Transverse colon (tissue), 4 donors: ENCODE measurements around the gene CWF19L1. TPM values are rescaled to one million over a fixed set of nuclear protein-coding genes. Genes with fewer than 3 reads are reported as not detected.

Source experiments
- DNase-seq: peaks from one replicate; pipeline ENCODE4 v3.0.0-alpha.2; 2019
- H3K27ac ChIP-seq, 4 donors: fragments of 200-600 bp; sonication (generic); 2 replicates each; pipeline ENCODE4 v1.5.1; 2016 to 2018; ENCODE audit warnings: inconsistent platforms in 4 of 4
- H3K27me3 ChIP-seq: fragments of 200-600 bp; sonication (generic); 2 replicates; pipeline ENCODE4 v1.5.1; 2017; ENCODE audit warnings: inconsistent platforms
- H3K36me3 ChIP-seq, 4 donors: fragments of 200-600 bp; sonication (generic); 2 replicates each; pipeline ENCODE4 v1.5.1; 2017 to 2019; ENCODE audit warnings: inconsistent platforms in 4 of 4
- H3K4me1 ChIP-seq, 4 donors: fragments of 200-600 bp; sonication (generic); 2 replicates each; pipeline ENCODE4 v1.5.1; 2017 to 2020; ENCODE audit warnings: inconsistent platforms in 4 of 4
- H3K4me3 ChIP-seq, 4 donors: fragments of 200-600 bp; sonication (generic); 1 replicate in 1 of 4; 2 replicates in 3 of 4; pipeline versions ENCODE4 v1.5.1 to v1.6.1; 2017 to 2019; ENCODE audit warnings: inconsistent platforms in 4 of 4
- H3K9me3 ChIP-seq, 2 donors: fragments of 200-600 bp; sonication (generic); 2 replicates each; pipeline ENCODE4 v1.5.1; 2017 to 2019; ENCODE audit warnings: inconsistent platforms in 2 of 2
- CTCF ChIP-seq, 5 experiments: fragments of 200-600 bp in 3 of 5; fragments of 450-650 bp in 2 of 5; sonication (generic) in 3 of 5; IDR thresholded peaks; 1 replicate in 2 of 5; 2 replicates in 3 of 5; pipeline ENCODE4 v1.5.1; 2016 to 2017; ENCODE audit warnings: antibody characterized with exemption in 5 of 5, inconsistent platforms in 3 of 5, mild to moderate bottlenecking in 2 of 5, moderate library complexity in 1 of 5
- EP300 ChIP-seq: sonication (generic); formaldehyde crosslinking; IDR thresholded peaks from one replicate; pipeline ENCODE4 v1.6.1; 2017; ENCODE audit warnings: antibody characterized with exemption, low read depth
- POLR2A ChIP-seq: fragments of 450-650 bp; IDR thresholded peaks from one replicate; pipeline ENCODE4 v1.6.1; 2016; ENCODE audit warnings: antibody characterized with exemption, mild to moderate bottlenecking, moderate library complexity
- POLR2AphosphoS5 ChIP-seq, 3 donors: sonication (generic); formaldehyde crosslinking; IDR thresholded peaks; one replicate each; pipeline ENCODE4 v1.6.1; 2016; ENCODE audit warnings: antibody characterized with exemption in 3 of 3
- WGBS, 2 donors: methylation state at CpG; one replicate each; pipeline ENCODE4 v1.1.5; 2018; ENCODE audit warnings: low coverage in 1 of 2; 5-methylcytosine and 5-hydroxymethylcytosine counted together
- in situ Hi-C, 4 donors: fragments of 200-750 bp; cut with MboI; loops; one replicate each; pipeline versions ENCODE4 v1.15.0 to v1.15.1; 2017; ENCODE audit warnings: low sequenced_read_pairs in 3 of 4, low pct_ligation_motif_present in 1 of 4, low pct_unique_long_range_greater_than_20kb in 1 of 4
- intact Hi-C: fragments of 100-400 bp; cut with DNase I; formaldehyde crosslinking; loops from one replicate; pipeline ENCODE4 v1.15.1; 2023; ENCODE audit warnings: low total_unique reads
- total RNA-seq, 4 donors: library from RNA; depleted of rRNA; stranded (reverse); fragments of >200 nt; gene quantifications; one replicate each; pipeline ENCODE4 v1.1.0, GENCODE V29; 2016

CWF19L1 gene
- total RNA-seq, 4 donors from 2014 or later = 2.2 to 15.2 (median 13.0) TPM

- Histone ChIP-seq H3K9me3 (no peaks in the 10 kb centered on the region), H3K4me1 (no peaks in the 10 kb centered on the region), H3K4me3 (no peak overlapping the region), H3K27me3 (no peaks in the 10 kb centered on the region), H3K36me3 (peaks cover 0 to 53% (median 23%) of the 10 kb centered on the region in 4 donors), H3K27ac (no peak overlapping the region)
- in situ Hi-C loops (no loop called here), intact Hi-C loops (no loop called here)
- TF ChIP-seq POLR2AphosphoS5 (IDR thresholded peaks at IDR 0.05) = no peak
- no peak for TF ChIP-seq EP300
- TF ChIP-seq CTCF (IDR thresholded peaks at IDR 0.05) = no peak
- TF ChIP-seq POLR2A = no peak
- no peak for DNase-seq
- WGBS, 2 donors = 89 to 97% methylated on average over 4 to 7 of the region's 7 CpGs
Observed at GRCh38 chr10:100209303-100209702, 58.1 kb downstream of the CWF19L1 start.

DNA sequence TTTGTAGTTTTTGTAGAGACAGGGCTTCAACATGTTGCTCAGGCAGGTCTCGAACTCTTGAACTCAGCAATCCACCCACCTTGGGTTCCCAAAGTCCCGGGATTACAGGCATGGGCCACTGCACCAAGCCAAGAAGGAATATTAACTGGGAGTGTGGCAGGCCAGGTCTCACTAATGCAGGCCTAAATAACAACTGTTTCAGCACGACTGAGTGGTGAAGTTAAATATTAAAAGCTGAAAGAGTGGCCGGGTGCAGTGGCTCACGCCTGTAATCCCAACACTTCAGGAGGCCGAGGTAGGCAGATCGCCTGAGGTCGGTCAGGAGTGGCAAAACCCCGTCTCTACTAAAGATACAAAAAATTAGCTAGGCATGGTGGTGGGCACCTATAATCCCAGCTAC is 59.2 kb downstream of the CWF19L1 start:
- Histone ChIP-seq H3K36me3 (peaks cover 0 to 57% (median 28%) of the 10 kb centered on the region in 4 donors), H3K4me1 (no peaks in the 10 kb centered on the region), H3K27me3 (no peaks in the 10 kb centered on the region), H3K4me3 (no peak overlapping the region), H3K9me3 (no peaks in the 10 kb centered on the region), H3K27ac (no peak overlapping the region)
- intact Hi-C loops (no loop called here), in situ Hi-C loops (no loop called here)
- WGBS, 2 donors = 93 to 95% methylated on average over 3 to 9 of the region's 9 CpGs
- no peak for TF ChIP-seq POLR2A
- no peak for TF ChIP-seq EP300
- no peak for TF ChIP-seq POLR2AphosphoS5 (IDR thresholded peaks at IDR 0.05)
- no peak for TF ChIP-seq CTCF (IDR thresholded peaks at IDR 0.05)
- DNase-seq = no peak

DNA sequence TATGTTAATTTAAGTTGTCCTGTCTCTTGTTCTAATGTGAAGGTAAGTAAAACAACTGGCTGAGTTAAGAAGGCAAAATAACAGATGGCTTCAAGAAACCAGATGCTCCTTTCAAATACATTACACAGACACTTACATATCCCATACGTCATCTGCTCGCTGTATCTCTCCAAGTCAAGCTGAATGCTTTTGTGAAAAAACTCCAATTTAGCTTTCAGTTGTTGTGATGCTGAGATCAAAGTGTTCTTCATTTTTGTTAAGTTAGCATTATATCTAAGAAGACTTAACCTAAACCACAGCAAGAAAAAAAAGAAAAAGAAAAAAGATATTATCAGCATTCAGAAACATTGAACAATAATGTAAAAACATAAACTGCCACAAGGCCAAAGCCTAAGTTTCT is 63.1 kb downstream of the CWF19L1 start:
- DNase-seq = no peak
- Histone ChIP-seq H3K27ac (no peak overlapping the region), H3K4me1 (no peaks in the 10 kb centered on the region), H3K36me3 (peaks cover 0 to 84% (median 24%) of the 10 kb centered on the region in 4 donors), H3K9me3 (no peaks in the 10 kb centered on the region), H3K4me3 (no peak overlapping the region), H3K27me3 (no peaks in the 10 kb centered on the region)
- in situ Hi-C loops (no loop called here), intact Hi-C loops (no loop called here)
- no peak for TF ChIP-seq EP300
- TF ChIP-seq POLR2A = no peak
- no peak for TF ChIP-seq POLR2AphosphoS5 (IDR thresholded peaks at IDR 0.05)
- no peak for TF ChIP-seq CTCF (IDR thresholded peaks at IDR 0.05)
- 45 to 90% methylated on average over 2 of the region's 2 CpGs for WGBS, 2 donors

DNA sequence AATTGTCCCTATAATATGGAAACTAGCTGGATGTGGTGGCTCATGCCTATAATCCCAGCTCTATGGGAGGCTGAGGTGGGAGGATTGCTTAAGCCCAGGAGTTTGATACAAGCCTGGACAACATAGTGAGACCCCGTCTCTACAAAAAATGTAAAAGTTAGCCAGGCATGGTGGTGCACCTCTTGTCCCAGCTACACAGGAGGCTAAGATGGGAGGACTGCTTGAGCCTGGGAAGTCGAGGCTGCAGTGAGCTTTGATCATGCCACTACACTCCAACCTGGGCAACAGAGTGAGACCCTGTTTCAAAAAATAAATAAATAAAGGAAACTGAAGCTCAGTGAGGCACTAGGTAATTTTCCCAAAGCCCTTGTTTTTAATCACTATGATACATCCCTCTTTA is 65.9 kb downstream of the CWF19L1 start:
- no peak for DNase-seq
- TF ChIP-seq EP300 (no peak), POLR2AphosphoS5 (IDR thresholded peaks at IDR 0.05) (no peak), CTCF (IDR thresholded peaks at IDR 0.05) (no peak), POLR2A (no peak)
- Histone ChIP-seq H3K4me3 (no peak overlapping the region), H3K27me3 (no peaks in the 10 kb centered on the region), H3K9me3 (no peaks in the 10 kb centered on the region), H3K36me3 (peaks cover 0 to 68% (median 28%) of the 10 kb centered on the region in 4 donors), H3K27ac (no peak overlapping the region), H3K4me1 (no peaks in the 10 kb centered on the region)
- intact Hi-C loops = no loop called here
- in situ Hi-C loops = no loop called here
- 95 to 100% methylated on average over 2 of the region's 2 CpGs for WGBS, 2 donors
